Ovary (tissue), 9 donors: ENCODE data around the gene IKZF1. TPM values are rescaled to one million over a fixed set of nuclear protein-coding genes. Genes with fewer than 3 reads are reported as not detected.

ENCODE experiments used
- DNase-seq, 5 donors: peaks; one replicate each; pipeline ENCODE4 v3.0.0-alpha.2; 2019 to 2020
- H3K27ac ChIP-seq, 2 donors: fragments of 200-600 bp; one replicate each; pipeline versions ENCODE4 v1.5.1 to v1.8.0; 2019 to 2022
- H3K27me3 ChIP-seq: fragments of 200-600 bp; one replicate; pipeline ENCODE4 v1.8.0; 2022
- H3K36me3 ChIP-seq: fragments of 200-600 bp; sonication (generic); one replicate; pipeline ENCODE4 v1.5.1; 2019
- H3K4me1 ChIP-seq: one replicate; pipeline ENCODE4 v1.8.1; 2013; ENCODE audit warnings: mild to moderate bottlenecking, moderate library complexity; ENCODE audit not compliant: insufficient read depth
- H3K4me3 ChIP-seq: fragments of 200-600 bp; sonication (generic); one replicate; pipeline ENCODE4 v1.5.1; 2017
- H3K9me3 ChIP-seq, 2 donors: fragments of 200-600 bp in 1 of 2; sonication (generic) in 1 of 2; one replicate each; pipeline versions ENCODE4 v1.5.1 to v1.8.1; 2013 to 2019; ENCODE audit warnings: mild to moderate bottlenecking in 1 of 2, moderate library complexity in 1 of 2
- EP300 ChIP-seq: sonication (generic); formaldehyde crosslinking; IDR thresholded peaks from one replicate; pipeline ENCODE4 v1.6.1; 2017; ENCODE audit warnings: antibody characterized with exemption
- POLR2A ChIP-seq: fragments of 450-650 bp; IDR thresholded peaks from one replicate; pipeline ENCODE4 v1.6.1; 2017; ENCODE audit warnings: antibody characterized with exemption, mild to moderate bottlenecking, moderate library complexity
- WGBS, 3 donors: extraction: QIAGEN DNeasy Blood & Tissue Kit in 1 of 3; methylation state at CpG; one replicate each; pipeline versions ENCODE4 v1.1.5 to v1.1.7; 2013 to 2017; 5-methylcytosine and 5-hydroxymethylcytosine counted together
- intact Hi-C, 4 donors: fragments of 100-400 bp; cut with DNase I; formaldehyde crosslinking; loops; one replicate each; pipeline versions ENCODE4 v1.11.0 to v1.15.1; 2022 to 2023
- polyA plus RNA-seq, 2 donors: library from polyadenylated mRNA; stranded (reverse); fragments of 200-250 nt in 1 of 2; fragments of 350-450 nt in 1 of 2; fragmentation: Illumina TruSeq in 1 of 2; extraction: RNeasy Lipid Tissue Mini Kit (QIAGEN cat#74804) in 1 of 2; gene quantifications; one replicate each; pipeline ENCODE4 v1.2.3, GENCODE V29; 2013 to 2014
- total RNA-seq, 7 donors: library from RNA; depleted of rRNA in 2 of 7; stranded (reverse); fragments of >200 nt in 2 of 7; fragmentation: NEBNext Ultra II Directional in 3 of 7; extraction: Animal tissue kit (Norgen Biotek cat#: 25700) in 3 of 7; gene quantifications; one replicate each; pipeline versions ENCODE4 v1.1.0 to v1.2.4, GENCODE V29; 2016 to 2023
- TF ChIP-seq, protein P1 (sequence below), 3 donors: fragments of 450-650 bp in 2 of 3; fragments of 200-600 bp in 1 of 3; IDR thresholded peaks; one replicate each; pipeline versions ENCODE4 v1.5.1 to v1.8.0; 2016 to 2022; ENCODE audit warnings: antibody characterized with exemption in 3 of 3, mild to moderate bottlenecking in 1 of 3
- donor health status: DM: no; HTN: no; CAD: no; lungs with moderate emphysema.
- donor health status: DM: no; HTN: no; CAD: no.
- donor health status: Bipolar disorder and iron deficiency.
- donor health status: DM: yes; HTN: yes; CAD: no.
- donor health status: DM: no; HTN: no; CAD: no.
- donor health status: DM: yes; HTN: yes; CAD: no.

The IKZF1 gene
- total and polyA plus RNA-seq, 9 donors: 0.59 to 7.5 (median 3.3) TPM

GRCh38 chr7:50423860-50424259 lies 119.3 kb downstream of the IKZF1 start:
- H3K27ac ChIP-seq: no peak overlapping the region
- no peaks in the 10 kb centered on the region for H3K4me1 ChIP-seq
- intact Hi-C loops: no loop called here
- no peaks in the 10 kb centered on the region for H3K9me3 ChIP-seq
- H3K4me3 ChIP-seq: no peak overlapping the region
- no peak for DNase-seq
- TF ChIP-seq EP300: no peak
- TF ChIP-seq, protein P1, sequence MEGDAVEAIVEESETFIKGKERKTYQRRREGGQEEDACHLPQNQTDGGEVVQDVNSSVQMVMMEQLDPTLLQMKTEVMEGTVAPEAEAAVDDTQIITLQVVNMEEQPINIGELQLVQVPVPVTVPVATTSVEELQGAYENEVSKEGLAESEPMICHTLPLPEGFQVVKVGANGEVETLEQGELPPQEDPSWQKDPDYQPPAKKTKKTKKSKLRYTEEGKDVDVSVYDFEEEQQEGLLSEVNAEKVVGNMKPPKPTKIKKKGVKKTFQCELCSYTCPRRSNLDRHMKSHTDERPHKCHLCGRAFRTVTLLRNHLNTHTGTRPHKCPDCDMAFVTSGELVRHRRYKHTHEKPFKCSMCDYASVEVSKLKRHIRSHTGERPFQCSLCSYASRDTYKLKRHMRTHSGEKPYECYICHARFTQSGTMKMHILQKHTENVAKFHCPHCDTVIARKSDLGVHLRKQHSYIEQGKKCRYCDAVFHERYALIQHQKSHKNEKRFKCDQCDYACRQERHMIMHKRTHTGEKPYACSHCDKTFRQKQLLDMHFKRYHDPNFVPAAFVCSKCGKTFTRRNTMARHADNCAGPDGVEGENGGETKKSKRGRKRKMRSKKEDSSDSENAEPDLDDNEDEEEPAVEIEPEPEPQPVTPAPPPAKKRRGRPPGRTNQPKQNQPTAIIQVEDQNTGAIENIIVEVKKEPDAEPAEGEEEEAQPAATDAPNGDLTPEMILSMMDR (IDR thresholded peaks at IDR 0.05): no peak
- no peak for TF ChIP-seq POLR2A
- H3K36me3 ChIP-seq: no peaks in the 10 kb centered on the region
- 62 to 81% (median 64%) methylated on average over 4 of the region's 4 CpGs for whole genome bisulfite sequencing, 3 donors
- H3K27me3 ChIP-seq: no peaks in the 10 kb centered on the region

- no peaks in the 10 kb centered on the region for H3K9me3 ChIP-seq
- WGBS, 3 donors: 86 to 91% (median 88%) methylated on average over 6 of the region's 6 CpGs
- DNase-seq: no peak
- H3K27me3 ChIP-seq: no peaks in the 10 kb centered on the region
- no peak overlapping the region for H3K4me3 ChIP-seq
- H3K36me3 ChIP-seq: no peaks in the 10 kb centered on the region
- no peak for TF ChIP-seq POLR2A
- TF ChIP-seq EP300: no peak
- H3K4me1 ChIP-seq: no peaks in the 10 kb centered on the region
- intact Hi-C loops: loop anchor here in 1 of 4 donors (5.0 kb wide), 1 partner anchor 1768 kb away; no protein-coding TSS in a partner anchor
- no peak overlapping the region for H3K27ac ChIP-seq
Observed at GRCh38 chr7:50425318-50425717, 120.8 kb downstream of the IKZF1 start.

GRCh38 chr7:50426280-50427045 lies 121.9 kb downstream of the IKZF1 start:
- H3K4me1 ChIP-seq: no peaks in the 10 kb centered on the region
- 86 to 94% (median 93%) methylated on average over 5 of the region's 5 CpGs for WGBS, 3 donors
- no peaks in the 10 kb centered on the region for H3K36me3 ChIP-seq
- TF ChIP-seq, protein P1 (IDR thresholded peaks at IDR 0.05): no peak
- no peak for TF ChIP-seq EP300
- no peak for TF ChIP-seq POLR2A
- intact Hi-C loops: loop anchor here in 1 of 4 donors (5.0 kb wide), 1 partner anchor 1769 kb away; no protein-coding TSS in a partner anchor
- no peaks in the 10 kb centered on the region for H3K27me3 ChIP-seq
- no peak overlapping the region for H3K4me3 ChIP-seq
- no peak for DNase-seq
- H3K27ac ChIP-seq: no peak overlapping the region
- no peaks in the 10 kb centered on the region for H3K9me3 ChIP-seq

- no peak for DNase-seq
- intact Hi-C loops: loop anchor here in 1 of 4 donors (5.0 kb wide), 1 partner anchor 1770 kb away; no protein-coding TSS in a partner anchor
- Histone ChIP-seq H3K4me3 (no peak overlapping the region), H3K9me3 (no peaks in the 10 kb centered on the region), H3K27ac (no peak overlapping the region), H3K4me1 (no peaks in the 10 kb centered on the region), H3K27me3 (no peaks in the 10 kb centered on the region), H3K36me3 (no peaks in the 10 kb centered on the region)
- 84 to 92% (median 86%) methylated on average over 2 of the region's 2 CpGs for WGBS, 3 donors
- TF ChIP-seq POLR2A (no peak), EP300 (no peak)
- TF ChIP-seq, protein P1 (IDR thresholded peaks at IDR 0.05): no peak
Observed at GRCh38 chr7:50427518-50427917, 123.0 kb downstream of the IKZF1 start.

DNA sequence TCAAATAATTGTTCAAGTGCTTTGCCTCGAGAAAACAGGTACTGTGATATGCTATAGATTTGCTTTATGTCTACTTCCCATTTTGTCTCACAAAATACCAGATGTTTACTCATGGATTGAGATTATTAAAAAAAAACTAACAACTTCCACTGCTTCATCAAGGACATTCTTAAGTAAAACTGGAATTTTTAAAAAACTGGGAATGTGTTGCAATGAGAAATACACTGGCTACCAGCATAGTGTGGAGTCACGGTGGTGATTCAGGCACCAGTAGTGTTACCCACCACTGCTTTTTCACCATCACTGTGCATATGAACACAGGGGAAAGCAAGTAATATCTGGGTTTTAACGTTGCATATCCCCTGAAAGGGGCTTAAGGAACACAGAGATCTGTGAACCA lies 124.4 kb downstream of the IKZF1 start:
- no peak for TF ChIP-seq POLR2A
- TF ChIP-seq, protein P1 (IDR thresholded peaks at IDR 0.05): no peak
- no peak for TF ChIP-seq EP300
- H3K36me3 ChIP-seq: no peaks in the 10 kb centered on the region
- H3K4me3 ChIP-seq: no peak overlapping the region
- H3K4me1 ChIP-seq: no peaks in the 10 kb centered on the region
- no peak for DNase-seq
- H3K27ac ChIP-seq: no peak overlapping the region
- no peaks in the 10 kb centered on the region for H3K9me3 ChIP-seq
- intact Hi-C loops: loop anchor here in 1 of 4 donors (5.0 kb wide), 1 partner anchor 1772 kb away; no protein-coding TSS in a partner anchor
- H3K27me3 ChIP-seq: no peaks in the 10 kb centered on the region
- 28 to 60% (median 34%) methylated on average over 3 of the region's 3 CpGs for WGBS, 3 donors
